Measurements from ENCODE around the gene GID4.

Gene GID4

DNA sequence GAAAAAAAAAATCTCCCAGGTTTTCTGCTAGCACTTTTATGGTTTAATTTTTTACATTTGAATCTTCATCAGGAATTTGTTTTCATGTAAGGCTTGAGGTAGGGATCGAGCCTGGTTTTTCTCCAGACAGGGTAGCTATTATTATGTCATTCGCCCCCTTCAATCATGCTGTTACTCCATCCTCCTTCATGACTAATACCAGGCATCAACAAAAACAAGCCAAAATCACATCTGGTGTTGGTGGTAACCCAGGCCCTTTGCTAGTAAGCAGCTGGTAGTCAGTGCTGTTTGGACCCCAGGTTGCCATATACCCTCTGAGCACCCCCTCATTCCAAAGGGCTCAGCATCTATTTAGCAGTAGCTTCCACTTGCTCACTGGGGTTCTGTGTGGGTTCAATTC is 37.0 kb upstream of the GID4 start:
- TF ChIP-seq POLR2AphosphoS5 (IDR thresholded peaks at IDR 0.05; ENCODE audit: low read depth, low read length) (no peak), TAF1 (IDR thresholded peaks at IDR 0.05; ENCODE audit: borderline replicate concordance, insufficient read depth, low read length) (no peak), SIN3A (IDR thresholded peaks at IDR 0.05; ENCODE audit: borderline replicate concordance, insufficient read depth, low read length) (no peak), FOXP2 (optimal IDR thresholded peaks at IDR 0.05; ENCODE audit: borderline replicate concordance, extremely low read depth, extremely low read length, insufficient read depth) (no peak)
- TF ChIP-seq, protein P1, sequence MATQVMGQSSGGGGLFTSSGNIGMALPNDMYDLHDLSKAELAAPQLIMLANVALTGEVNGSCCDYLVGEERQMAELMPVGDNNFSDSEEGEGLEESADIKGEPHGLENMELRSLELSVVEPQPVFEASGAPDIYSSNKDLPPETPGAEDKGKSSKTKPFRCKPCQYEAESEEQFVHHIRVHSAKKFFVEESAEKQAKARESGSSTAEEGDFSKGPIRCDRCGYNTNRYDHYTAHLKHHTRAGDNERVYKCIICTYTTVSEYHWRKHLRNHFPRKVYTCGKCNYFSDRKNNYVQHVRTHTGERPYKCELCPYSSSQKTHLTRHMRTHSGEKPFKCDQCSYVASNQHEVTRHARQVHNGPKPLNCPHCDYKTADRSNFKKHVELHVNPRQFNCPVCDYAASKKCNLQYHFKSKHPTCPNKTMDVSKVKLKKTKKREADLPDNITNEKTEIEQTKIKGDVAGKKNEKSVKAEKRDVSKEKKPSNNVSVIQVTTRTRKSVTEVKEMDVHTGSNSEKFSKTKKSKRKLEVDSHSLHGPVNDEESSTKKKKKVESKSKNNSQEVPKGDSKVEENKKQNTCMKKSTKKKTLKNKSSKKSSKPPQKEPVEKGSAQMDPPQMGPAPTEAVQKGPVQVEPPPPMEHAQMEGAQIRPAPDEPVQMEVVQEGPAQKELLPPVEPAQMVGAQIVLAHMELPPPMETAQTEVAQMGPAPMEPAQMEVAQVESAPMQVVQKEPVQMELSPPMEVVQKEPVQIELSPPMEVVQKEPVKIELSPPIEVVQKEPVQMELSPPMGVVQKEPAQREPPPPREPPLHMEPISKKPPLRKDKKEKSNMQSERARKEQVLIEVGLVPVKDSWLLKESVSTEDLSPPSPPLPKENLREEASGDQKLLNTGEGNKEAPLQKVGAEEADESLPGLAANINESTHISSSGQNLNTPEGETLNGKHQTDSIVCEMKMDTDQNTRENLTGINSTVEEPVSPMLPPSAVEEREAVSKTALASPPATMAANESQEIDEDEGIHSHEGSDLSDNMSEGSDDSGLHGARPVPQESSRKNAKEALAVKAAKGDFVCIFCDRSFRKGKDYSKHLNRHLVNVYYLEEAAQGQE (IDR thresholded peaks at IDR 0.05; ENCODE audit: insufficient read depth in 1 of 2, low read depth in 2 of 2, low read length in 2 of 2): no peak

DNA sequence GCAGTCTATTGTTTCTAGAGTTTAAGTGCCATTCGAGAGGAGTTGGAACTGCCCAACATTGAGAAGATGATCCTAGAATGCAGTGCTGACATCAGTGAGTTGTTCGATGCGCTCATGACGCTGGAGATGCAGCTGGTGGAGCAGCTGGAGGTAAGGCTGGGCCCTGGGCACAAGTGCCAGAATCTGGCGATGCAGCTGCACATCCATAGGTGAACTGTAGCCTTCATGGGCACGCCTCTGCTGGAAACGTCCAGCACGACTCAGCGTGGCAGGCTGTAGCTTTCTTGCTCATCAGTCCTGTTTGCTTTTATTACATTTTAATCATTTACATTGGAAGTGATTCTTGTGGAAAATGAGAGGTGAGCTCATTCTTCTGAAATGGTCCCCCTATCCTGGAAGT is 34.9 kb upstream of the GID4 start:
- TF ChIP-seq SIN3A (IDR thresholded peaks at IDR 0.05; ENCODE audit: borderline replicate concordance, insufficient read depth, low read length): no peak
- no peak for TF ChIP-seq POLR2AphosphoS5 (IDR thresholded peaks at IDR 0.05; ENCODE audit: low read depth, low read length)
- TF ChIP-seq, protein P1 (IDR thresholded peaks at IDR 0.05; ENCODE audit: insufficient read depth in 1 of 2, low read depth in 2 of 2, low read length in 2 of 2): no peak
- no peak for TF ChIP-seq TAF1 (IDR thresholded peaks at IDR 0.05; ENCODE audit: borderline replicate concordance, insufficient read depth, low read length)
- no peak for TF ChIP-seq FOXP2 (optimal IDR thresholded peaks at IDR 0.05; ENCODE audit: borderline replicate concordance, extremely low read depth, extremely low read length, insufficient read depth)

DNA sequence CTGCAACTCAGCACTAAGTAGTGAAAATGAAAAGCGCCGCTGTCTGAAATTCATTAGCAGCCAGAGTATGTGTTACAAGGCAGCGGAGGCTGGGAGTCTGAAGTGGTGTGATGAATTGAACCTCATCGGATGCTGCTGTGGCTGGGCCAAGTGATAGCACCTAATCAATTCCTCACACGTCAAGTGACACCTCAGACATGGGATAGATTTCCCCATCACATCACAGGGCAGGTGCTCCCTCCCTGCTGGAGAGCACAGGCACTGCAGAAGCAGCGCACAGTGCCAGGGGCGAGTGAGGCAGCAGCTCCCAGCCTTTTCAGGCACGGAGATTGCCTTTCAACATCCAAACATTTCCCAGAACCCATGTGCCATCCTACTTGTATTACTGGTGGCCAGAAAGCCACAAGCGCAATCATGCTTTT is 34.3 kb upstream of the GID4 start:
- TF ChIP-seq FOXP2 (optimal IDR thresholded peaks at IDR 0.05; ENCODE audit: borderline replicate concordance, extremely low read depth, extremely low read length, insufficient read depth) (no peak), TAF1 (IDR thresholded peaks at IDR 0.05; ENCODE audit: borderline replicate concordance, insufficient read depth, low read length) (no peak), POLR2AphosphoS5 (IDR thresholded peaks at IDR 0.05; ENCODE audit: low read depth, low read length) (no peak), SIN3A (IDR thresholded peaks at IDR 0.05; ENCODE audit: borderline replicate concordance, insufficient read depth, low read length) (no peak)
- TF ChIP-seq, protein P1 (IDR thresholded peaks at IDR 0.05; ENCODE audit: insufficient read depth in 1 of 2, low read depth in 2 of 2, low read length in 2 of 2): no peak

DNA sequence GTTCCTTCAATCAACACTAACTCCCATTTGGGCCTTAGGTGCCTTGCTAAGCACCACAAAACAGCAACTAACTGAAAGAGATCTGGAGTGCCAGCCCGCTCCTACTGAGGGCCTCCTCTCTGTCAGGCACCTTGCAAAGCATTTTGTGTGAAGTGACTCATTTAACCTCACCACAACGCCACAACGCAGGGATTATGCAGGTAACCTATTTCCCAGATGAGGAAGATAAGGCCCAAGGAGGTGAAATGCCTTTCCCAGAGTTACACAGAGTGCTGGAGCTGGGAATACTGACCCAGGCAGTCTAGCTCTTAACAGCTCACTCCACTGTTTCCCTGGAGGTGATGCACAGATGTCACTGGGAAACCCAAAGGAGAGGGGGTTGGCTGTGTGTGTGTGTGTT is 33.7 kb upstream of the GID4 start:
- TF ChIP-seq, protein P1 (IDR thresholded peaks at IDR 0.05; ENCODE audit: insufficient read depth in 1 of 2, low read depth in 2 of 2, low read length in 2 of 2): no peak
- TF ChIP-seq POLR2AphosphoS5 (IDR thresholded peaks at IDR 0.05; ENCODE audit: low read depth, low read length) (no peak), SIN3A (IDR thresholded peaks at IDR 0.05; ENCODE audit: borderline replicate concordance, insufficient read depth, low read length) (no peak), TAF1 (IDR thresholded peaks at IDR 0.05; ENCODE audit: borderline replicate concordance, insufficient read depth, low read length) (no peak), FOXP2 (optimal IDR thresholded peaks at IDR 0.05; ENCODE audit: borderline replicate concordance, extremely low read depth, extremely low read length, insufficient read depth) (no peak)
